ENCODE results near the gene SDHB.

Gene SDHB

GRCh38 chr1:17053685-17054410 lies at the start of gene SDHB:
Gene SDHB (minus strand): TSS chr1:17054032. CDS start chr1:17054019, 13 bp downstream.
- H3K4me1 ChIP-seq (ENCODE audit: control insufficient read depth in 5 of 5, insufficient read depth in 5 of 5, low read length in 5 of 5) = peaks cover 6 to 17% (median 15%) of the 10 kb centered on the region in 5 donors
- H3K4me3 ChIP-seq (ENCODE audit: low read depth in 1 of 5, low read length in 5 of 5) = peak within 1 kb of the TSS; percentile 97 to 100 (median 99)
- peak within 1 kb of the TSS; percentile 77 to 95 (median 91) for H3K9ac ChIP-seq (ENCODE audit: low read length in 5 of 5)
- peaks cover 0 to 13% (median 7%) of the 10 kb centered on the region in 5 donors for H3K36me3 ChIP-seq (ENCODE audit: control insufficient read depth in 5 of 5, insufficient read depth in 5 of 5, low read length in 5 of 5)
- H3K27me3 ChIP-seq (ENCODE audit: control insufficient read depth in 5 of 5, insufficient read depth in 4 of 5, low read length in 5 of 5) = peaks cover 0 to 4% (median 0%) of the 10 kb centered on the region in 5 donors
- H3K9me3 ChIP-seq (ENCODE audit: control insufficient read depth in 5 of 5, low read length in 5 of 5) = no peaks in the 10 kb centered on the region
- H3K27ac ChIP-seq (ENCODE audit: low read depth, low read length) = peak within 1 kb of the TSS; percentile 76

- Histone ChIP-seq H3K4me1 (ENCODE audit: control insufficient read depth in 5 of 5, insufficient read depth in 5 of 5, low read length in 5 of 5) (peaks cover 0 to 4% (median 0%) of the 10 kb centered on the region in 5 donors), H3K9me3 (ENCODE audit: control insufficient read depth in 5 of 5, low read length in 5 of 5) (no peaks in the 10 kb centered on the region), H3K27me3 (ENCODE audit: control insufficient read depth in 5 of 5, insufficient read depth in 4 of 5, low read length in 5 of 5) (peaks cover 3 to 15% (median 8%) of the 10 kb centered on the region in 5 donors), H3K9ac (ENCODE audit: low read length in 5 of 5) (no peak overlapping the region), H3K27ac (ENCODE audit: low read depth, low read length) (no peak overlapping the region), H3K4me3 (ENCODE audit: low read depth in 1 of 5, low read length in 5 of 5) (no peak overlapping the region), H3K36me3 (ENCODE audit: control insufficient read depth in 5 of 5, insufficient read depth in 5 of 5, low read length in 5 of 5) (no peaks in the 10 kb centered on the region)
Observed at GRCh38 chr1:17102232-17102631, 48.4 kb upstream of the SDHB start.

GRCh38 chr1:17101261-17101660 lies 47.4 kb upstream of the SDHB start:
- Histone ChIP-seq H3K4me1 (ENCODE audit: control insufficient read depth in 5 of 5, insufficient read depth in 5 of 5, low read length in 5 of 5) (peaks cover 0 to 4% (median 0%) of the 10 kb centered on the region in 5 donors), H3K27me3 (ENCODE audit: control insufficient read depth in 5 of 5, insufficient read depth in 4 of 5, low read length in 5 of 5) (peaks cover 3 to 24% (median 11%) of the 10 kb centered on the region in 5 donors), H3K9ac (ENCODE audit: low read length in 5 of 5) (no peak overlapping the region), H3K9me3 (ENCODE audit: control insufficient read depth in 5 of 5, low read length in 5 of 5) (no peaks in the 10 kb centered on the region), H3K4me3 (ENCODE audit: low read depth in 1 of 5, low read length in 5 of 5) (no peak overlapping the region), H3K27ac (ENCODE audit: low read depth, low read length) (no peak overlapping the region), H3K36me3 (ENCODE audit: control insufficient read depth in 5 of 5, insufficient read depth in 5 of 5, low read length in 5 of 5) (no peaks in the 10 kb centered on the region)

- Histone ChIP-seq H3K27me3 (ENCODE audit: control insufficient read depth in 5 of 5, insufficient read depth in 4 of 5, low read length in 5 of 5) (peaks cover 3 to 25% (median 11%) of the 10 kb centered on the region in 5 donors), H3K4me3 (ENCODE audit: low read depth in 1 of 5, low read length in 5 of 5) (no peak overlapping the region), H3K9ac (ENCODE audit: low read length in 5 of 5) (no peak overlapping the region), H3K9me3 (ENCODE audit: control insufficient read depth in 5 of 5, low read length in 5 of 5) (no peaks in the 10 kb centered on the region), H3K27ac (ENCODE audit: low read depth, low read length) (no peak overlapping the region), H3K4me1 (ENCODE audit: control insufficient read depth in 5 of 5, insufficient read depth in 5 of 5, low read length in 5 of 5) (peaks cover 0 to 4% (median 0%) of the 10 kb centered on the region in 5 donors), H3K36me3 (ENCODE audit: control insufficient read depth in 5 of 5, insufficient read depth in 5 of 5, low read length in 5 of 5) (no peaks in the 10 kb centered on the region)
Observed at GRCh38 chr1:17099616-17100340, 45.9 kb upstream of the SDHB start.

- peaks cover 3 to 25% (median 11%) of the 10 kb centered on the region in 5 donors for H3K27me3 ChIP-seq (ENCODE audit: control insufficient read depth in 5 of 5, insufficient read depth in 4 of 5, low read length in 5 of 5)
- no peaks in the 10 kb centered on the region for H3K9me3 ChIP-seq (ENCODE audit: control insufficient read depth in 5 of 5, low read length in 5 of 5)
- peaks cover 0 to 4% (median 0%) of the 10 kb centered on the region in 5 donors for H3K4me1 ChIP-seq (ENCODE audit: control insufficient read depth in 5 of 5, insufficient read depth in 5 of 5, low read length in 5 of 5)
- no peaks in the 10 kb centered on the region for H3K36me3 ChIP-seq (ENCODE audit: control insufficient read depth in 5 of 5, insufficient read depth in 5 of 5, low read length in 5 of 5)
- no peak overlapping the region for H3K27ac ChIP-seq (ENCODE audit: low read depth, low read length)
- H3K9ac ChIP-seq (ENCODE audit: low read length in 5 of 5) = peak overlapping the region in 1 of 5 donors; percentile 28
- no peak overlapping the region for H3K4me3 ChIP-seq (ENCODE audit: low read depth in 1 of 5, low read length in 5 of 5)
Observed at GRCh38 chr1:17098446-17099317, 44.9 kb upstream of the SDHB start.

GRCh38 chr1:17097787-17098186 lies 44.0 kb upstream of the SDHB start:
- Histone ChIP-seq H3K4me1 (ENCODE audit: control insufficient read depth in 5 of 5, insufficient read depth in 5 of 5, low read length in 5 of 5) (peaks cover 0 to 4% (median 0%) of the 10 kb centered on the region in 5 donors), H3K36me3 (ENCODE audit: control insufficient read depth in 5 of 5, insufficient read depth in 5 of 5, low read length in 5 of 5) (no peaks in the 10 kb centered on the region), H3K9me3 (ENCODE audit: control insufficient read depth in 5 of 5, low read length in 5 of 5) (peaks cover 0 to 2% (median 0%) of the 10 kb centered on the region in 5 donors), H3K4me3 (ENCODE audit: low read depth in 1 of 5, low read length in 5 of 5) (no peak overlapping the region), H3K9ac (ENCODE audit: low read length in 5 of 5) (no peak overlapping the region), H3K27ac (ENCODE audit: low read depth, low read length) (no peak overlapping the region), H3K27me3 (ENCODE audit: control insufficient read depth in 5 of 5, insufficient read depth in 4 of 5, low read length in 5 of 5) (peaks cover 3 to 25% (median 11%) of the 10 kb centered on the region in 5 donors)

- Histone ChIP-seq H3K9ac (ENCODE audit: low read length in 5 of 5) (no peak overlapping the region), H3K27ac (ENCODE audit: low read depth, low read length) (no peak overlapping the region)
Observed at GRCh38 chr1:17097147-17097546, 43.3 kb upstream of the SDHB start.

GRCh38 chr1:17096584-17096983 lies 42.8 kb upstream of the SDHB start:
- Histone ChIP-seq H3K27ac (ENCODE audit: low read depth, low read length) (no peak overlapping the region), H3K4me1 (ENCODE audit: control insufficient read depth in 5 of 5, insufficient read depth in 5 of 5, low read length in 5 of 5) (peaks cover 0 to 4% (median 0%) of the 10 kb centered on the region in 5 donors), H3K36me3 (ENCODE audit: control insufficient read depth in 5 of 5, insufficient read depth in 5 of 5, low read length in 5 of 5) (no peaks in the 10 kb centered on the region)

More at GRCh38 chr1:17097147-17097546, 43.3 kb upstream of the SDHB start:
- peaks cover 0 to 5% (median 0%) of the 10 kb centered on the region in 5 donors for H3K9me3 ChIP-seq (ENCODE audit: control insufficient read depth in 5 of 5, low read length in 5 of 5)
- H3K27me3 ChIP-seq (ENCODE audit: control insufficient read depth in 5 of 5, insufficient read depth in 4 of 5, low read length in 5 of 5) = peaks cover 1 to 25% (median 11%) of the 10 kb centered on the region in 5 donors
- peaks cover 0 to 4% (median 0%) of the 10 kb centered on the region in 5 donors for H3K4me1 ChIP-seq (ENCODE audit: control insufficient read depth in 5 of 5, insufficient read depth in 5 of 5, low read length in 5 of 5)
- H3K4me3 ChIP-seq (ENCODE audit: low read depth in 1 of 5, low read length in 5 of 5) = no peak overlapping the region
- H3K36me3 ChIP-seq (ENCODE audit: control insufficient read depth in 5 of 5, insufficient read depth in 5 of 5, low read length in 5 of 5) = no peaks in the 10 kb centered on the region

GRCh38 chr1:17095141-17095540 lies 41.3 kb upstream of the SDHB start:
- Histone ChIP-seq H3K4me3 (ENCODE audit: low read depth in 1 of 5, low read length in 5 of 5) (no peak overlapping the region), H3K27me3 (ENCODE audit: control insufficient read depth in 5 of 5, insufficient read depth in 4 of 5, low read length in 5 of 5) (peaks cover 0 to 20% (median 11%) of the 10 kb centered on the region in 5 donors), H3K9ac (ENCODE audit: low read length in 5 of 5) (no peak overlapping the region), H3K36me3 (ENCODE audit: control insufficient read depth in 5 of 5, insufficient read depth in 5 of 5, low read length in 5 of 5) (no peaks in the 10 kb centered on the region), H3K9me3 (ENCODE audit: control insufficient read depth in 5 of 5, low read length in 5 of 5) (peaks cover 0 to 5% (median 0%) of the 10 kb centered on the region in 5 donors), H3K4me1 (ENCODE audit: control insufficient read depth in 5 of 5, insufficient read depth in 5 of 5, low read length in 5 of 5) (peaks cover 0 to 4% (median 0%) of the 10 kb centered on the region in 5 donors), H3K27ac (ENCODE audit: low read depth, low read length) (no peak overlapping the region)

More at GRCh38 chr1:17096584-17096983, 42.8 kb upstream of the SDHB start:
- Histone ChIP-seq H3K9ac (ENCODE audit: low read length in 5 of 5) (no peak overlapping the region), H3K27me3 (ENCODE audit: control insufficient read depth in 5 of 5, insufficient read depth in 4 of 5, low read length in 5 of 5) (peaks cover 0 to 25% (median 11%) of the 10 kb centered on the region in 5 donors), H3K9me3 (ENCODE audit: control insufficient read depth in 5 of 5, low read length in 5 of 5) (peaks cover 0 to 5% (median 0%) of the 10 kb centered on the region in 5 donors), H3K4me3 (ENCODE audit: low read depth in 1 of 5, low read length in 5 of 5) (no peak overlapping the region)

Measured in subcutaneous abdominal adipose tissue (tissue), 5 donors.